ENCODE measurements around the gene NAE1.
"Not testable (repeated sequence)": the region's sequence is repeated elsewhere in the genome, so short reads cannot be mapped to it uniquely, and the experiment has no call there.

NAE1 gene

DNA sequence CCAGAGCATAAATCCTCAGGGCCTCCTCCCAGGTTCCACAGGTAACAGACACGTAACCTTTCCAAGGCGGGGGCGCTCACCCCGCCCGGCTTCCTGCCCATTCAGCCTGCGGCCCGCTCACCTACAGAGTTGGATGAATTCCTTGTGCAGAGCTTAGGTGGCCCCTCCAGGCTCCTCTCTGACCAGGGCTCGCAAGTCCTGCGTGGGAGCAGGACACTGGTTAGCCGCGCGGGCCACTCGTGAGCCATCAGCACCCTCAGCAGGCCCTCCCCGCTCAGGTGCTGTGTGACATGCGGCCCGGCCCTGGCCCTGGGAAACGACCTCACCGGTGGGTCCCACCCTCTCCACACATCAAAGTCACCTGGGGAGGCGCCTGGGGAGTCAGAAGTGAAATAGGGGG is 29.9 kb downstream of the NAE1 start:
- Histone ChIP-seq H3K4me3 (replicated peaks; ENCODE audit: low read depth, low read length) (no peak overlapping the region), H3K36me3 (ENCODE audit: control insufficient read depth, insufficient read depth, low read length) (peaks cover 11% of the 10 kb centered on the region), H3K27me3 (replicated peaks; ENCODE audit: control insufficient read depth, insufficient read depth, low read length) (no peaks in the 10 kb centered on the region)
- DNase-seq (ENCODE audit: extremely low read depth, insufficient read length) = peak; percentile 10
- TF ChIP-seq, protein P1, sequence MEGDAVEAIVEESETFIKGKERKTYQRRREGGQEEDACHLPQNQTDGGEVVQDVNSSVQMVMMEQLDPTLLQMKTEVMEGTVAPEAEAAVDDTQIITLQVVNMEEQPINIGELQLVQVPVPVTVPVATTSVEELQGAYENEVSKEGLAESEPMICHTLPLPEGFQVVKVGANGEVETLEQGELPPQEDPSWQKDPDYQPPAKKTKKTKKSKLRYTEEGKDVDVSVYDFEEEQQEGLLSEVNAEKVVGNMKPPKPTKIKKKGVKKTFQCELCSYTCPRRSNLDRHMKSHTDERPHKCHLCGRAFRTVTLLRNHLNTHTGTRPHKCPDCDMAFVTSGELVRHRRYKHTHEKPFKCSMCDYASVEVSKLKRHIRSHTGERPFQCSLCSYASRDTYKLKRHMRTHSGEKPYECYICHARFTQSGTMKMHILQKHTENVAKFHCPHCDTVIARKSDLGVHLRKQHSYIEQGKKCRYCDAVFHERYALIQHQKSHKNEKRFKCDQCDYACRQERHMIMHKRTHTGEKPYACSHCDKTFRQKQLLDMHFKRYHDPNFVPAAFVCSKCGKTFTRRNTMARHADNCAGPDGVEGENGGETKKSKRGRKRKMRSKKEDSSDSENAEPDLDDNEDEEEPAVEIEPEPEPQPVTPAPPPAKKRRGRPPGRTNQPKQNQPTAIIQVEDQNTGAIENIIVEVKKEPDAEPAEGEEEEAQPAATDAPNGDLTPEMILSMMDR (IDR thresholded peaks at IDR 0.05; ENCODE audit: insufficient read depth, low read length, poor library complexity, severe bottlenecking) = no peak

DNA sequence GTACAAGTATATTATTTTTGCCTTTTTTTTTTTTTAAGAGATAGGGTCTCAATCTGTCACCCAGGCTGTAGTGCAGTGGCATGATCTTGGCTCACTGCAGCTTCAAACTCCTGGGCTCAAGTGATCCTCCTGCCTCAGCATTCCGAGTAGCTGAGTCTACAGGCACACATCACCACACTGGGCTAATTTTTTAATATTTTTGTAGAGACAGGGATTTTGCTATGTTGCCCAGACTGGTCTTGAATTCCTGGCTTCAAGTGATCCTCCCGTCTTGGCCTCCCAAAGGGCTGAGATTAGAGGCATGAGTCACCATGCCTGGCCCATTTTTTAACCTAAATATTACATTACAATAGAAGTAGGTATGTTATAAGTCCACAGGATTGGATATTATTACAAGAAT is 32.6 kb downstream of the NAE1 start:
- no peak for DNase-seq (ENCODE audit: extremely low read depth, insufficient read length)
- Histone ChIP-seq H3K36me3 (ENCODE audit: control insufficient read depth, insufficient read depth, low read length) (peaks cover 3% of the 10 kb centered on the region), H3K4me3 (replicated peaks; ENCODE audit: low read depth, low read length) (no peak overlapping the region), H3K27me3 (replicated peaks; ENCODE audit: control insufficient read depth, insufficient read depth, low read length) (no peaks in the 10 kb centered on the region)
- TF ChIP-seq, protein P1 (IDR thresholded peaks at IDR 0.05; ENCODE audit: insufficient read depth, low read length, poor library complexity, severe bottlenecking) = no peak

DNA sequence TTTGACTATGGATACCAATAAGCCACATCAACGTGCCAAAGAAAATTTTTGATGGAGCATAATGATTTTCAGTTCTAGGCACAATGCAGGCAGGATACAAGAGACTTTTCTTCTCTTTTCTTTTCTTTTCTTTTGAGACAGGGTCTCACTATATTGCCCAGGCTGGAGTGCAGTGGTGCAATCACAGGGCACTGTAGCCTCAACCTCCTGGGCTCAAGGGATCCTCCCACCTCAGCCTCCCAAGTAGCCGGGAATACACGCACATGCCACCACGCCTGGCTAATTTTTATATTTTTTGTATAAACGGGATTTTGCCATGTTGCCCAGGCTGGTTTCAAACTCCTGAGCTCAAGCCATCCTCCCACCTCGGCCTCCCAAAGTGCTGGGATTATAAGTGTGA is 36.8 kb downstream of the NAE1 start:
- H3K36me3 ChIP-seq (ENCODE audit: control insufficient read depth, insufficient read depth, low read length); H3K27me3 ChIP-seq (replicated peaks; ENCODE audit: control insufficient read depth, insufficient read depth, low read length); H3K4me3 ChIP-seq (replicated peaks; ENCODE audit: low read depth, low read length); DNase-seq (ENCODE audit: extremely low read depth, insufficient read length): not testable (repeated sequence)

DNA sequence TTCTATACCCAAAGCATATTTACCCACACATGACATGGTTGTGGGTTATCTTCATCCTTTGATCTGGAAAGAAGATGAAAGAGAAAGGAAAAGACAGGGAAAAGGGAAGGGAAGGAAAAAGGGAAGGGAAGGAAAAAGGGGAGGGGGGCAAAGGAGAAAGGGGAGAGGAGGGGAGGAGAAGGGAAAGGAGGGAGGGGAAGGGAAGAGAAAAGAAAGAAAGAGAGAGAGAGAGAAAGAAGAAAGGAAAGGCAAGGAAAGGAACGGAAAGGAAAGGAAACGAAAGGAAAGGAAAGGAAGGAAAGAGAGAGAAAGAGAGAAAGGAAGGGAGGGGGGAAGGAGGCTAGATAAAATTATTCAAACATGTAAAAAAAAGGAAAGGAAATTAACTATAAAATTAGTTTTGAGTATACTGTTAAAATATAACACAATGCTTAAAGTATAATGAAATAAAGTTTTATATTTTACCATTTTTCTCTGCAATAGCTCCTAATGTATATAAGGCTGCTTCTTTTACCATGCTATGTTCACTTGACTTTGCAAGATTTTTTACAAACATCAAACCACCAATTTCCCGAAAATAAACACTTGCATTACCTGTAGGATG is 40.5 kb downstream of the NAE1 start:
- no peaks in the 10 kb centered on the region for H3K36me3 ChIP-seq (ENCODE audit: control insufficient read depth, insufficient read depth, low read length)
- no peak for DNase-seq (ENCODE audit: extremely low read depth, insufficient read length)
- TF ChIP-seq, protein P1 (IDR thresholded peaks at IDR 0.05; ENCODE audit: insufficient read depth, low read length, poor library complexity, severe bottlenecking) = no peak
- H3K27me3 ChIP-seq (replicated peaks; ENCODE audit: control insufficient read depth, insufficient read depth, low read length) = no peaks in the 10 kb centered on the region
- no peak overlapping the region for H3K4me3 ChIP-seq (replicated peaks; ENCODE audit: low read depth, low read length)

DNA sequence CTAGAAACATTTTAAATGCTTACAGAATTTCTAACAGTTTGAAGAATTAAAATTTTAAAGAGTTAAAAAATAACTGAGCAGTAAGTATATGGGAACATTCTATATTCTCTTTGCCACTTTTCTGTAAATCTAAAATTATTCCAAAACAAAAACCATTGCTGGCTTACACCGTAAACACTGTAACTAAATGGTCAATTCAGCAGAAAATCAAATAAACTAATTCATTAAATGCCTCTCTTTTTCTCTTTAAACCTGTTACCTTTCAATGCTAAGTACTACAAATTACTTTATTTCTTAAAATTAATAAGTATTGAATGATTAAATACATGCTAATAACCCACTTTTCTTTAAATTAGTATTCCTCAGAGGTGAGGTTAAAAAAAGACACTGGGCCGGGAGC is 43.3 kb downstream of the NAE1 start:
- no peak for DNase-seq (ENCODE audit: extremely low read depth, insufficient read length)
- no peak overlapping the region for H3K4me3 ChIP-seq (replicated peaks; ENCODE audit: low read depth, low read length)
- no peaks in the 10 kb centered on the region for H3K27me3 ChIP-seq (replicated peaks; ENCODE audit: control insufficient read depth, insufficient read depth, low read length)
- H3K36me3 ChIP-seq (ENCODE audit: control insufficient read depth, insufficient read depth, low read length) = no peaks in the 10 kb centered on the region
- TF ChIP-seq, protein P1 (IDR thresholded peaks at IDR 0.05; ENCODE audit: insufficient read depth, low read length, poor library complexity, severe bottlenecking) = no peak

DNA sequence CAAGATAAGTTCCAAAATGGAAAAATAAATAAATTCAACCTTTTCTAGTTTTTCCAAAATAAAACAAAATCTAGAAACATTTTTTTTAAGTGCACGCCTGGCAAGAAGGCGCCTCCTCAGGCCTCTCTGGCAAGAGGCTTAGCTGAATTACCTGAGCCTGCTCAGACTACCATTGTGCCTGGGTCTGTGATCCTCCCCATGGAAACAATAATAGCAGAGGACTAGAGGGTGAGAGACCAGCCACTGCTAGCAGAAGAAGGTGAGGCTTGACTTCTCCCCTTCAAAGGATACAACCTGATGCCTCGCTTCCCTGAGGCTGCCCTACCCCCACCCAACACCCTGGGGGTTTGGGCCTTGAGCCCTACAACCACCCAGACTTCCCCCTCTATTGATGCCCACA is 44.2 kb downstream of the NAE1 start:
- no peaks in the 10 kb centered on the region for H3K36me3 ChIP-seq (ENCODE audit: control insufficient read depth, insufficient read depth, low read length)
- DNase-seq (ENCODE audit: extremely low read depth, insufficient read length) = no peak
- H3K27me3 ChIP-seq (replicated peaks; ENCODE audit: control insufficient read depth, insufficient read depth, low read length) = no peaks in the 10 kb centered on the region
- no peak overlapping the region for H3K4me3 ChIP-seq (replicated peaks; ENCODE audit: low read depth, low read length)
- TF ChIP-seq, protein P1 (IDR thresholded peaks at IDR 0.05; ENCODE audit: insufficient read depth, low read length, poor library complexity, severe bottlenecking) = no peak

Measured in GM06990 (cell line).